Karpas-422 (cell line): ENCODE results near the gene PSMB9. TPM values are rescaled to one million over a fixed set of nuclear protein-coding genes. Genes with fewer than 3 reads are reported as not detected.

ENCODE experiments used
- DNase-seq: peaks from one replicate; pipeline ENCODE4 v3.0.0-alpha.2; 2015
- H2AFZ ChIP-seq: fragments of 200-600 bp; sonication (generic); 2 replicates; pipeline ENCODE4 v1.6.1; 2014; ENCODE audit warnings: antibody characterized with exemption, low read length, mixed read lengths
- H3K27ac ChIP-seq: fragments of 200-600 bp; sonication (generic); 2 replicates; pipeline ENCODE4 v1.5.1; 2014; ENCODE audit warnings: mild to moderate bottlenecking, low read length, moderate library complexity
- H3K27me3 ChIP-seq: fragments of 200-600 bp; sonication (generic); 2 replicates; pipeline ENCODE4 v1.6.1; 2014; ENCODE audit warnings: low read length, mixed read lengths
- H3K36me3 ChIP-seq: fragments of 200-600 bp; sonication (generic); 2 replicates; pipeline ENCODE4 v1.6.1; 2014; ENCODE audit warnings: low read length, mixed read lengths; ENCODE audit not compliant: insufficient read depth
- H3K4me1 ChIP-seq: fragments of 200-600 bp; sonication (generic); 2 replicates; pipeline ENCODE4 v1.6.1; 2014; ENCODE audit warnings: mild to moderate bottlenecking, low read length, mixed read lengths
- H3K4me2 ChIP-seq: fragments of 200-600 bp; sonication (generic); 2 replicates; pipeline ENCODE4 v1.6.1; 2014; ENCODE audit warnings: low read length, low read depth, mild to moderate bottlenecking; ENCODE audit not compliant: poor library complexity, severe bottlenecking
- H3K4me3 ChIP-seq: fragments of 200-600 bp; sonication (generic); 2 replicates; pipeline ENCODE4 v1.5.1; 2014; ENCODE audit warnings: mild to moderate bottlenecking, antibody characterized with exemption, low read length, mixed read lengths
- H3K79me2 ChIP-seq: fragments of 200-600 bp; sonication (generic); 2 replicates; pipeline ENCODE4 v1.6.1; 2014; ENCODE audit warnings: mild to moderate bottlenecking, low read length, mixed read lengths
- H3K9ac ChIP-seq: fragments of 200-600 bp; sonication (generic); 2 replicates; pipeline ENCODE4 v1.6.0; 2014; ENCODE audit warnings: low read length
- H3K9me2 ChIP-seq: fragments of 200-600 bp; sonication (generic), shearing (Covaris generic); replicated peaks from 2 replicates; pipeline ENCODE4 v1.6.0; 2014; ENCODE audit warnings: mild to moderate bottlenecking, low read length, moderate library complexity; ENCODE audit not compliant: insufficient read depth
- H3K9me3 ChIP-seq: fragments of 300-700, 200-600 bp; sonication (generic); 2 replicates; pipeline ENCODE4 v1.6.1; 2014; ENCODE audit warnings: low read length, mixed read lengths
- H4K20me1 ChIP-seq: fragments of 200-600 bp; sonication (generic); 2 replicates; pipeline ENCODE4 v1.6.1; 2014; ENCODE audit warnings: mild to moderate bottlenecking, antibody characterized with exemption, low read length, low read depth; ENCODE audit not compliant: insufficient read depth
- total RNA-seq: library from RNA; depleted of rRNA; stranded (reverse); fragments of >200 nt; shearing (Covaris generic); gene quantifications from 2 replicates; pipeline ENCODE4 v1.2.3, GENCODE V29; 2014; ENCODE audit warnings: low replicate concordance

The PSMB9 gene
- total RNA-seq, 1 experiment from 2014 or later, result 185 TPM

DNA sequence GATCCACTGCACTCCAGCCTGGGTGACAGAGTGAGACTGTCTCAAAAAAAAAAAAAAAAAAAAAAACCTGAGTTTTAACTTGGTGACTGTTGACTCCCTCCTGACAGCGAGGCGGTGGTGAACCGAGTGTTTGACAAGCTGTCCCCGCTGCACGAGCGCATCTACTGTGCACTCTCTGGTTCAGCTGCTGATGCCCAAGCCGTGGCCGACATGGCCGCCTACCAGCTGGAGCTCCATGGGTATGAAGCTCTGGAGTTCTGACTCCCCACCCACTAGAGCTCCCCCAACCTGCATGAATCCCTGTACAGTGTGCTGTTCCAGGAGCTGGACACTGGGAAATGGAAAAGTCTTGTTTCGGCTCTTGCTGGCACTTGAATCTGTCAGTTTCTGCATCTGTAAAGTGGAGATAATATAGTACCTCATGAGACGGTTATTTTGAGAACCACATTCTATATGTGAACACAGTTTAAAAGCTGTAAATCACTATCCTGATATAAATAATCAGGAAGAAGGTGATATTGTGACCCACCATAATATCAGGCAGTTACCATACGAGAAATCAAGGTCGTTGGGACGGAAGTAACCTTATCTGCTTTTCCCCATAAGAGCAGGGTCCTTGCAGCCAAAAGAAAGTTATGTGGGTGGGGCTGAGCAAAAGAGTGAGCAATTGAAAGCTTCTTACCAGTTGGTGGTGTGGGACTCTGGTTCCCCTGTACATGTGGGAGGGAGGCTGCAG lies 3.3 kb downstream of the PSMB9 start:
- Histone ChIP-seq H3K4me1 (peaks cover 22% of the 10 kb centered on the region), H3K27ac (no peak overlapping the region), H4K20me1 (no peaks in the 10 kb centered on the region), H3K79me2 (peaks cover 46% of the 10 kb centered on the region), H3K9me2 (no peaks in the 10 kb centered on the region), H2AFZ (no peak overlapping the region), H3K36me3 (peaks cover 22% of the 10 kb centered on the region), H3K4me2 (no peak overlapping the region), H3K4me3 (no peak overlapping the region), H3K9me3 (no peaks in the 10 kb centered on the region), H3K27me3 (no peaks in the 10 kb centered on the region), H3K9ac (no peak overlapping the region; the same call in 1 of the 2 replicates)
- no peak for DNase-seq

DNA sequence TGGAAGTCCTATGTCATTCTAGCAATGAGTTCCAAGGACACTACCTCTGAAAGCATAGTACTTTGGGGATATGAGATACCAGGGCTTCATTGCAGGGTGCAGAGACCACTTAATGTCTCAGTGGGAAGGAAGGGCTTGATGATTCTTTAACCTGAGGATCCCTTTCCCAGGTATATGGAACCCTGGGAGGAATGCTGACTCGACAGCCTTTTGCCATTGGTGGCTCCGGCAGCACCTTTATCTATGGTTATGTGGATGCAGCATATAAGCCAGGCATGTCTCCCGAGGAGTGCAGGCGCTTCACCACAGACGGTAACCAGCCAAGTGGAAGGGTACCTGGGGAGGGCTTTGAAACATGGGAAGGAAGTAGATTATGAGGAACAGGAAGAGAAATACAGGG lies 4.2 kb downstream of the PSMB9 start:
- Histone ChIP-seq H3K4me2 (no peak overlapping the region), H3K9ac (no peak overlapping the region), H3K4me3 (no peak overlapping the region), H3K9me2 (no peaks in the 10 kb centered on the region), H4K20me1 (no peaks in the 10 kb centered on the region), H3K36me3 (peaks cover 22% of the 10 kb centered on the region), H3K79me2 (peaks cover 37% of the 10 kb centered on the region), H3K27me3 (no peaks in the 10 kb centered on the region), H3K27ac (no peak overlapping the region), H3K9me3 (no peaks in the 10 kb centered on the region), H2AFZ (no peak overlapping the region), H3K4me1 (peaks cover 22% of the 10 kb centered on the region)
- no peak for DNase-seq

DNA sequence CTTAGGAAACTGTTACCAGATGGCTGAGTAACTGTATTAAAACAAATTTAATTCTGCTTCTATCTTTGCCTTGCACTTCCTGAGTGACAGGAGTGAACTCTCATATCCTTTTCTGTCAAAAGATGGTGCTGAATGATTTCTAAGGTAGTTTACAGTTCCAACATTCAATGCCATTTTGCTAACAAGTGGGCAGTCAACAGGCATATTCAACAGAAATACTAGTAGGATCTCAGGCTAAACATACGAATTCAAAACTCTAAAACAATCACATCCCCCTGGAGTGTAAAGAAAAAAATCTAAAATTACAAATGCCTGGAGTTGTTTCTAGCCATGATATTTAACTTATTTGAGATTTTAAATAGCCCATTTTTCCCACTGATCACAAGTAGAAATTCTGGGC lies 6.7 kb downstream of the PSMB9 start:
- peaks cover 20% of the 10 kb centered on the region for H3K4me1 ChIP-seq
- no peaks in the 10 kb centered on the region for H4K20me1 ChIP-seq
- H3K9me2 ChIP-seq, result no peaks in the 10 kb centered on the region
- DNase-seq, result no peak
- H3K4me3 ChIP-seq, result no peak overlapping the region
- H3K27ac ChIP-seq, result 0 out of 2 replicates have a peak overlapping the region, but pooled peaks have one; percentile 6
- peaks cover 22% of the 10 kb centered on the region for H3K36me3 ChIP-seq
- no peak overlapping the region for H3K9ac ChIP-seq
- H3K27me3 ChIP-seq, result no peaks in the 10 kb centered on the region
- H3K4me2 ChIP-seq, result no peak overlapping the region
- H3K9me3 ChIP-seq, result no peaks in the 10 kb centered on the region
- H3K79me2 ChIP-seq, result peaks cover 14% of the 10 kb centered on the region
- H2AFZ ChIP-seq, result no peak overlapping the region

DNA sequence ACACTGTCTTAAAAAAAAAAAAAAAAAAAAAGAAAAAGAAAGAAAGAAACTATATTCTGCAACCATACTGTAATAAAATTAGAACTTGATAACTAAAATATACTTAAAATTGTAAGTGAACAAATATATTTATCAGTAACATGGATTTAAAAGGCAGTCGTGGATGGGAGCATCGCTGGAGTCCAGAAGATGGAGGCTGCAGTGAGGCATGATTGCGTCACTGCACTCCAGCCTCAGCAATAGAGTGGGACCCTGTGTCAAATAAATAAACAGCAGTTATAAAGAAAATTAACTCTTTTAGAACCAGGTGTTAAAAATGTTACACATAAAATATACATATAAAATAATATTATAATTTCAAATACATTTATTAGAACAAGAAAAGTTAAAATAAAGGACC lies 8.7 kb downstream of the PSMB9 start:
- Histone ChIP-seq H4K20me1 (no peaks in the 10 kb centered on the region), H3K9me2 (no peaks in the 10 kb centered on the region), H3K36me3 (peaks cover 16% of the 10 kb centered on the region), H3K9ac (no peak overlapping the region), H3K27me3 (no peaks in the 10 kb centered on the region), H3K9me3 (no peaks in the 10 kb centered on the region), H3K27ac (no peak overlapping the region), H3K4me1 (peaks cover 27% of the 10 kb centered on the region), H3K79me2 (no peaks in the 10 kb centered on the region; the same call in 1 of the 2 replicates), H3K4me2 (no peak overlapping the region), H3K4me3 (no peak overlapping the region), H2AFZ (no peak overlapping the region)
- DNase-seq, result no peak

DNA sequence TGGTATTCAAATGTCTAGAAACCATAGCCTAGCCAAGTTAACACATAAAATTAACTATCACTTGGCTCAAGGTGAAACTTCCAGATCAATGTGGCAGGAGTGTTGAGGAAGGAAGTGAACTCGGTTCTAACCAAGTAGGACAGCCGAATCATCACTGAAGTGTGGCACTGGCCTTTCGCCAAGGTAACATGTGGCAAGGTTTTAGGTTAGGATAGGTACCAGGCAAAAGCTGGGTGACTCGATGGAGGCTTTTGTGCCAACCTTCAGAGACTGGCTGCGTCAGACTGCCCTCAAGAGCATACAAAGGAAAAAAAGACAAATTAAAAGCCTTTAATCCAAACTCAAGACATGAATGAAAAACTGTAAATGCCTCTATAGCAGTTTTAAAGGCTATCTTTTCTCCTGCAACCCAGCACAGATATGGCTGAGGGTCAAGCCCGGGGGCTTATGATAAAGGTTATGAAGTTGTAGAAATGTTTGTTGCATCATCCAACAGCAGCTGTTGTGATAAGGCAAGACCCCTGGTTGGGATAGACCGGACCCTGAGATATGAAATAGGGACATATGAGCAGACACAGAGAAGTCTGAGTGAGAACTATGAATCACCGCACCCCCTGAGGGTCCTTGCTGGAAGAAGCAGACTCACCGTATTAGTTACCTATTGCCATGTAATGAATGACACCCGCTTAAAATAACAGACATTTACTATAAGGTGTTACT lies 11.9 kb downstream of the PSMB9 start:
- no peaks in the 10 kb centered on the region; the same call in 1 of the 2 replicates for H3K36me3 ChIP-seq
- peak overlapping the region; percentile 64; the same call in 1 of the 2 replicates for H2AFZ ChIP-seq
- peak overlapping the region; percentile 94 for H3K27ac ChIP-seq
- no peaks in the 10 kb centered on the region for H3K9me3 ChIP-seq
- no peaks in the 10 kb centered on the region for H3K79me2 ChIP-seq
- no peaks in the 10 kb centered on the region for H3K9me2 ChIP-seq
- peak overlapping the region; percentile 9; the same call in 1 of the 2 replicates for H3K9ac ChIP-seq
- H3K4me1 ChIP-seq, result peaks cover 32% of the 10 kb centered on the region
- no peak for DNase-seq
- H3K27me3 ChIP-seq, result no peaks in the 10 kb centered on the region
- H4K20me1 ChIP-seq, result no peaks in the 10 kb centered on the region
- peak overlapping the region; percentile 49; the same call in 1 of the 2 replicates for H3K4me3 ChIP-seq
- peak overlapping the region; percentile 80 for H3K4me2 ChIP-seq

DNA sequence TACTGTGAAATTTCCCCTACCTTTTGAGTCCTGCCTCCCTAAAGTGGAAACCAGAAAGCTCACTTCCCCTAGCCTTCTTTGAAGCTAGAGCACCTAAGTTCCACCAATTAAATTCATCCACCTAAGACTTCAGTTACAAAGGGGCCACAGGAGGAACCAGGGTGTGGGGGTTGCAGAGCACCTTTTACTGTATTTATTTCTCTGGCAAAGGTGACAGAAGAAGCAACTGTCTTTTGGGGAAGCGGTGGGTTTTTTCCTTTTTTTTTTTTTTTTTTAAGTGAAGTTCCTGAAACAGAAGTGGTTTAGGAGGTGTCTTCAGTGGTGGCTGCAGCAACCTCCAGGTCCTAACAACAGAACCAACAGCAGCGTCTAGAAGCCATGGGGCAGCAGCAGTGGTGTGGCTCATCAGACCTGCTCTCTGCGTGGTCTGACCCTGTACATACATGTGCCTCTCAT lies 13.1 kb downstream of the PSMB9 start:
- H3K36me3 ChIP-seq, result no peaks in the 10 kb centered on the region
- peak overlapping the region; percentile 64 for H2AFZ ChIP-seq
- no peaks in the 10 kb centered on the region for H4K20me1 ChIP-seq
- H3K9me2 ChIP-seq, result no peaks in the 10 kb centered on the region
- H3K4me2 ChIP-seq, result peak overlapping the region; percentile 80
- no peaks in the 10 kb centered on the region for H3K27me3 ChIP-seq
- peaks cover 32% of the 10 kb centered on the region for H3K4me1 ChIP-seq
- peak overlapping the region; percentile 94 for H3K27ac ChIP-seq
- peak overlapping the region; percentile 49 for H3K4me3 ChIP-seq
- peak; percentile 82 for DNase-seq
- no peaks in the 10 kb centered on the region for H3K9me3 ChIP-seq
- peak overlapping the region; percentile 69 for H3K9ac ChIP-seq
- H3K79me2 ChIP-seq, result no peaks in the 10 kb centered on the region

DNA sequence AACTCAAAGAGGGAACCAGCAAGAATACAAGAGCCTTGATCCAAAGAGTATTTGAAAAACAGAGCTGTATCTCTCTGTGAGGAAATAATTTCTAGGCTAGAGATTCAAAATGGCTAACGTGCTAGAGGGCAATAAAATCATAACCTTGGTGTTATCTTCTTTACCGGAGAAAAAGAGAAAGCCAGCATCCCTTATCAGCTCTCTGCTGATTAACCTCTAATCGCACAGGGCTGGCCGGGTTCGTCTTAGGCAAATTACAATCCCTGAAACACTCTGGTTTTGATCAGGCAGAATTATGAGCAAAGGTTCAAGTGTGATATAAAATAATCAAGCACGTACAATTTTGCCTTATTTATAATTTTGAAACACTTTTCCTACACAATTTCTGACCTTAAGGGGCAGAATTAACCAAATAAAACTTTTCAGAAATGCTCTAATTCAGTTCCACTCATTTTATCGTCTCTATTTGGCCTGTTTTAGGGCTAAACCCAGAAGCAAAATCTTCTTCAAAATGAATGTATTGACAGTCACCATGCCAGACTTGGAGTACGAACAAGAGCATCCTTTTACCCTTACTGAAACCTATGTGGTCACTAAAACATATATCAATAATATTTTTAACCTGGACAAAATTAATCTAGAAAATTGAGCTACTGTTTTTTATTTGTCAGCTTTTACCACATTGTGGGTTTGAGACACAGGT lies 13.7 kb downstream of the PSMB9 start:
- Histone ChIP-seq H2AFZ (peak overlapping the region; percentile 64), H3K4me2 (peak overlapping the region; percentile 80), H3K4me1 (peaks cover 32% of the 10 kb centered on the region), H3K9ac (peak overlapping the region; percentile 69), H3K79me2 (no peaks in the 10 kb centered on the region), H3K27ac (peak overlapping the region; percentile 94), H3K36me3 (no peaks in the 10 kb centered on the region), H3K9me3 (no peaks in the 10 kb centered on the region), H3K9me2 (no peaks in the 10 kb centered on the region), H4K20me1 (no peaks in the 10 kb centered on the region), H3K4me3 (peak overlapping the region; percentile 49), H3K27me3 (no peaks in the 10 kb centered on the region)
- peak; percentile 79 for DNase-seq
